ENCODE results near the gene MAP2K6. TPM values are rescaled to one million over a fixed set of nuclear protein-coding genes. Genes with fewer than 3 reads are reported as not detected.

The MAP2K6 gene
- total and polyA plus RNA-seq, 7 experiments from 2014 or later: 7.6 to 21.4 (median 18.3) TPM

DNA sequence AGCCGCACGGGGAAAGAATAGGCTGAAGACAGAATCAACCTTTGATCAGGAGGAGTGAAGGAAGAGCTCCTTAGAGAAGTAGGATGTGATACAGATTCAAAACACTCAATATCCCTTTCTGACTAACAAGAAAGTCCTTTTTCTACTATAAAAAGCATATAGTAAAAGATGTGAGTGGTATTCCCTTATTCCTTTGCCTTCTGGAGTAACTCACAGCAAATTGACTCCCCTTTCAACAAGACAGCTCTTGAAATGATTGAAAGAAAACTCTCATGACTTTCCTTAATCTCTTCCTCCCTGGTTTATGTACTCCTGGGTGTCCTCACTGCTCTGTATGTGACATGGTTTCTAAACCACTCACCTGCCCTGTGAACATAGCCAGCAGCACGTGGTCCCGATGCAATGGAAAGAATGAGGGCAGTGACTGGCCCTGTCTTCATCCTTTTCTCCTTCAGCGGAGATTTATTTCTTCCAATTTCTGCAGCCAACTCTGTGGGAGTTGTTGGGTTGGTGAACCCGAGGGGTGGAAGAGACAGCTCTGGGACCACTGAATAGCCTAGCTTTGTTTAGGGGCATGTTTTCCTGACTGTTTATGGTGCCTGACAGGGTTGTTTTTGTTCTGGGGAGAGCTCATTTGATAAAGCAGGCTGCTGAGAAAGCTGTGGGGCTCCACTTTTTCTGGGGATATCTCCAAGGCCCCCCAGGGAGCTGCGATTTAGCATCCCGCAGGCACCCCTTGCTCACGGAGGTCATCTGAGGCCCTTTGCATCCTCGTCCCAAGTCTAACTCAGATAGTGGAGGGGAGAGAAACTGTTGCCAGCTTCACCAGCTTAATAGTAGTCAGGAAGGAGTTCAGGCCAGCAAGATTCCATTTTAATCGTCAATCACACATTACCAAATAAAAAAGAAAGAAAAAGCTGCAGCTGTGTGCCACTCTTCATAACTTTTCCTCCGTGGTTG, 46.7 kb downstream of the MAP2K6 start:
- H3K9me3 Mint-ChIP-seq: no peaks in the 10 kb centered on the region
- H3K36me3 ChIP-seq (ENCODE audit: control insufficient read depth in 2 of 3, insufficient read depth in 3 of 3, low read length in 3 of 3): no peaks in the 10 kb centered on the region
- peaks cover 0 to 27% (median 12%) of the 10 kb centered on the region in 5 donors for H3K36me3 Mint-ChIP-seq
- no peaks in the 10 kb centered on the region for H3K27me3 Mint-ChIP-seq
- no peak overlapping the region for H3K4me3 ChIP-seq (ENCODE audit: low read length)
- ATAC-seq (no peak), DNase-seq (no peak)
- H3K9me3 ChIP-seq (ENCODE audit: control insufficient read depth in 2 of 3, low read length in 3 of 3): no peaks in the 10 kb centered on the region
- peak overlapping the region in 1 of 9 donors; percentile 30 for H3K27ac Mint-ChIP-seq
- no peak overlapping the region for H3K27ac ChIP-seq (ENCODE audit: low read depth, low read length)
- peaks cover 5 to 49% (median 31%) of the 10 kb centered on the region in 7 donors for H3K4me1 Mint-ChIP-seq
- H3K4me3 Mint-ChIP-seq: no peak overlapping the region
- no peaks in the 10 kb centered on the region for H3K4me1 ChIP-seq (ENCODE audit: control insufficient read depth in 2 of 2, insufficient read depth in 2 of 2, low read length in 2 of 2)
- ChIA-PET CTCF (interaction anchor here (0.7 kb wide), 1 partner anchor 794 kb away, joined by 3 read pairs; no protein-coding TSS in a partner anchor), POLR2A (interaction anchor here (0.5 to 0.6 kb wide), 2 partner anchors 27 to 936 kb away, joined by 3 read pairs; no protein-coding TSS in a partner anchor)
- intact Hi-C loops (cut with micrococcal nuclease): no loop called here
- no peaks in the 10 kb centered on the region for H3K27me3 ChIP-seq (ENCODE audit: control insufficient read depth in 2 of 2, insufficient read depth in 2 of 2, low read length in 2 of 2)

DNA sequence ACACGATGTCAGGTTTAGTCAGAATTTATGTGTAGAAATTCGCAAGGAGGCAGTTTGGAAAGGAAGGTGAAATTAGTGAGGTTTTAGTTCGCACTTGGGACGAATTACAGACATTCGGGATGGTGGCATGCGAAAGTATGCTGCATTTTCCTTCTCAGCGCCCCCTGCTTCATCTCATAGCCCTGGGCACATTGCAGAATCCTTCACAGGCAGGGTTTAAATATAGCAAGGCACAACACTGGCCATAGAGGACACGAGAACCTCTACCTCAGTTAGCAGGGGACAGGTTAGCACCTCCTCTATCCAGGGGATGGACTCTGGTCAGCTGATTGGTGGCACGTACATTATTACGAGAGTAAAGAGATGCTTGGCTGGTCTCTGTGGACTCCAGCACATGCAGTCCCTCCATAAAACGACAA, 47.5 kb downstream of the MAP2K6 start:
- H3K9me3 Mint-ChIP-seq: no peaks in the 10 kb centered on the region
- DNase-seq (no peak), ATAC-seq (no peak)
- no peaks in the 10 kb centered on the region for H3K27me3 Mint-ChIP-seq
- H3K4me3 Mint-ChIP-seq: no peak overlapping the region
- Histone ChIP-seq H3K4me3 (ENCODE audit: low read length) (no peak overlapping the region), H3K27ac (ENCODE audit: low read depth, low read length) (no peak overlapping the region), H3K36me3 (ENCODE audit: control insufficient read depth in 2 of 3, insufficient read depth in 3 of 3, low read length in 3 of 3) (no peaks in the 10 kb centered on the region), H3K27me3 (ENCODE audit: control insufficient read depth in 2 of 2, insufficient read depth in 2 of 2, low read length in 2 of 2) (no peaks in the 10 kb centered on the region), H3K4me1 (ENCODE audit: control insufficient read depth in 2 of 2, insufficient read depth in 2 of 2, low read length in 2 of 2) (no peaks in the 10 kb centered on the region), H3K9me3 (ENCODE audit: control insufficient read depth in 2 of 3, low read length in 3 of 3) (no peaks in the 10 kb centered on the region)
- intact Hi-C loops (cut with micrococcal nuclease): no loop called here
- peaks cover 0 to 27% (median 11%) of the 10 kb centered on the region in 5 donors for H3K36me3 Mint-ChIP-seq
- no peak overlapping the region for H3K27ac Mint-ChIP-seq
- peaks cover 5 to 51% (median 30%) of the 10 kb centered on the region in 7 donors for H3K4me1 Mint-ChIP-seq
- CTCF ChIA-PET: no interaction called here
- POLR2A ChIA-PET: interaction anchor here (0.6 kb wide), 1 partner anchor 26 kb away, joined by 3 read pairs; no protein-coding TSS in a partner anchor

- Mint-ChIP-seq H3K27ac (no peak overlapping the region), H3K9me3 (no peaks in the 10 kb centered on the region), H3K4me1 (peaks cover 1 to 45% (median 27%) of the 10 kb centered on the region in 7 donors), H3K27me3 (no peaks in the 10 kb centered on the region), H3K36me3 (peaks cover 0 to 31% (median 9%) of the 10 kb centered on the region in 5 donors), H3K4me3 (no peak overlapping the region)
- no peaks in the 10 kb centered on the region for H3K36me3 ChIP-seq (ENCODE audit: control insufficient read depth in 2 of 3, insufficient read depth in 3 of 3, low read length in 3 of 3)
- no peaks in the 10 kb centered on the region for H3K27me3 ChIP-seq (ENCODE audit: control insufficient read depth in 2 of 2, insufficient read depth in 2 of 2, low read length in 2 of 2)
- ChIA-PET POLR2A (no interaction called here), CTCF (no interaction called here)
- no peaks in the 10 kb centered on the region for H3K9me3 ChIP-seq (ENCODE audit: control insufficient read depth in 2 of 3, low read length in 3 of 3)
- intact Hi-C loops (cut with micrococcal nuclease): no loop called here
- H3K4me1 ChIP-seq (ENCODE audit: control insufficient read depth in 2 of 2, insufficient read depth in 2 of 2, low read length in 2 of 2): no peaks in the 10 kb centered on the region
- H3K27ac ChIP-seq (ENCODE audit: low read depth, low read length): no peak overlapping the region
- ATAC-seq (no peak), DNase-seq (no peak)
- H3K4me3 ChIP-seq (ENCODE audit: low read length): no peak overlapping the region
These were observed 48.4 kb downstream of the MAP2K6 start for GRCh38 chr17:69462882-69463281.

DNA sequence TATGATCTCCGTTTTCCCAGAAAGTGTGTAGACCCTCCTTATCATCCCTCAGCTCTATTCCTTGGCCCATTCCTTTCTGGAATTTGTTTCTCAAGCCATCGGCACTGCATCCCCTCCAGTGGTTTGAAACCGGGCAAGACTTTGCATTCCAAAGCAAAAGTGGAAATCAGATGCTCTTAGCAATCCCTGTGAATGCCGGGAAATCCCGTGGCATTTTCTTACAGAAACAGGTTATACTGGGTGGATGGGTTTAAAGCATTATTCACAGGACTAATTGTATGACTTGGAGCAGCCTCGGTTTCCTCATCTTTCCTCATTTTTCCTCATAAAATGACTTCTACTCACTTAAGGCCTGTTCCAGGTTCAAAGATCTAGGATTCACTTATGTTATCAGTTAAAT, 52.0 kb downstream of the MAP2K6 start:
- Mint-ChIP-seq H3K27ac (no peak overlapping the region), H3K4me3 (no peak overlapping the region), H3K27me3 (no peaks in the 10 kb centered on the region), H3K36me3 (peaks cover 0 to 53% (median 34%) of the 10 kb centered on the region in 5 donors), H3K9me3 (peaks cover 0 to 1% (median 0%) of the 10 kb centered on the region in 11 donors), H3K4me1 (peaks cover 3 to 54% (median 19%) of the 10 kb centered on the region in 7 donors)
- POLR2A ChIA-PET: no interaction called here
- no peak for ATAC-seq
- Histone ChIP-seq H3K4me3 (ENCODE audit: low read length) (no peak overlapping the region), H3K4me1 (ENCODE audit: control insufficient read depth in 2 of 2, insufficient read depth in 2 of 2, low read length in 2 of 2) (no peaks in the 10 kb centered on the region), H3K36me3 (ENCODE audit: control insufficient read depth in 2 of 3, insufficient read depth in 3 of 3, low read length in 3 of 3) (peaks cover 0 to 6% (median 0%) of the 10 kb centered on the region in 3 experiments), H3K27me3 (ENCODE audit: control insufficient read depth in 2 of 2, insufficient read depth in 2 of 2, low read length in 2 of 2) (no peaks in the 10 kb centered on the region), H3K9me3 (ENCODE audit: control insufficient read depth in 2 of 3, low read length in 3 of 3) (no peaks in the 10 kb centered on the region), H3K27ac (ENCODE audit: low read depth, low read length) (no peak overlapping the region)
- CTCF ChIA-PET: no interaction called here
- no peak for DNase-seq
- intact Hi-C loops (cut with micrococcal nuclease): no loop called here

DNA sequence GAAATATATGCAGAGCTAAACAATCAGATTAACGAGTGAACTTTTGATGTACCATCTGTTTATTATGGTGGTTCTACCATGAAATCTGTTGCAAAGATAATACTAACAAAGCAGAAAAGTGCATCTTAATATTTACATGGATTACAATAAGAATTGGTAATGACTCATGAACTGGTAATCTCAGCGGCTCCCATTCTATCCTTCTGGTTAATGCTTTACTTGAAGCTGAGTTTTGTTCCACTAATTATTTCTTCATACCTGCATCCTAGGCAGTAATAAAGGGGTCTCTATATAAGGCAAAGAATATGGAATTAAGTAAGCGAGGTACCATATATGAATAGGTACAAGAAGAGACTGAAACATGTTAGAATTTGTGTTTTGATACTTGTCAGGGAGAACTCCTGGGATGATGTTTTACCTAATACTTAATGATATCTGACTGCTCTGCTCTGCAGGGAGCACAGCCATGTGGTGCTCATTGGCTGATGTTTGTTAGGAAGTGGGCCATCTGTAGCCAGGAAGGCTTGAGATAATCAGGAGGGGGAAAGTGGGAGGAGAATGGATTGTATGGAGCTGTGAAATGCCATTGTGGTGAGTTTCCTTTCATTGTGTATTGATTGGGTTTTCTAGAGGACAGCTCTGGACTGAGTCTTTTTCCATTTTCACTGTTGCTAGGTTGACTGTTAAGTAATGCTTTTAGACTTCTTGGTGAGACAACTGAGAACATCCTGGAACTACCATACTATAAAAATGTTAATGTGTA, 52.6 kb downstream of the MAP2K6 start:
- intact Hi-C loops (cut with micrococcal nuclease): no loop called here
- Histone ChIP-seq H3K4me1 (ENCODE audit: control insufficient read depth in 2 of 2, insufficient read depth in 2 of 2, low read length in 2 of 2) (no peaks in the 10 kb centered on the region), H3K27me3 (ENCODE audit: control insufficient read depth in 2 of 2, insufficient read depth in 2 of 2, low read length in 2 of 2) (no peaks in the 10 kb centered on the region), H3K4me3 (ENCODE audit: low read length) (no peak overlapping the region), H3K27ac (ENCODE audit: low read depth, low read length) (no peak overlapping the region), H3K9me3 (ENCODE audit: control insufficient read depth in 2 of 3, low read length in 3 of 3) (no peaks in the 10 kb centered on the region), H3K36me3 (ENCODE audit: control insufficient read depth in 2 of 3, insufficient read depth in 3 of 3, low read length in 3 of 3) (peaks cover 0 to 6% (median 0%) of the 10 kb centered on the region in 3 experiments)
- Mint-ChIP-seq H3K27me3 (no peaks in the 10 kb centered on the region), H3K4me3 (no peak overlapping the region), H3K9me3 (peaks cover 0 to 1% (median 0%) of the 10 kb centered on the region in 11 donors), H3K27ac (no peak overlapping the region), H3K4me1 (peaks cover 3 to 51% (median 19%) of the 10 kb centered on the region in 7 donors), H3K36me3 (peaks cover 0 to 56% (median 38%) of the 10 kb centered on the region in 5 donors)
- no peak for ATAC-seq
- POLR2A ChIA-PET: no interaction called here
- CTCF ChIA-PET: no interaction called here
- DNase-seq: no peak

- peaks cover 3 to 46% (median 17%) of the 10 kb centered on the region in 7 donors for H3K4me1 Mint-ChIP-seq
- DNase-seq: no peak
- ChIA-PET CTCF (no interaction called here), POLR2A (no interaction called here)
- intact Hi-C loops (cut with micrococcal nuclease): no loop called here
- Histone ChIP-seq H3K27me3 (ENCODE audit: control insufficient read depth in 2 of 2, insufficient read depth in 2 of 2, low read length in 2 of 2) (no peaks in the 10 kb centered on the region), H3K4me1 (ENCODE audit: control insufficient read depth in 2 of 2, insufficient read depth in 2 of 2, low read length in 2 of 2) (no peaks in the 10 kb centered on the region), H3K27ac (ENCODE audit: low read depth, low read length) (no peak overlapping the region), H3K4me3 (ENCODE audit: low read length) (no peak overlapping the region), H3K9me3 (ENCODE audit: control insufficient read depth in 2 of 3, low read length in 3 of 3) (no peaks in the 10 kb centered on the region), H3K36me3 (ENCODE audit: control insufficient read depth in 2 of 3, insufficient read depth in 3 of 3, low read length in 3 of 3) (peaks cover 0 to 6% (median 0%) of the 10 kb centered on the region in 3 experiments)
- peaks cover 0 to 53% (median 38%) of the 10 kb centered on the region in 5 donors for H3K36me3 Mint-ChIP-seq
- H3K27ac Mint-ChIP-seq: no peak overlapping the region
- no peak for ATAC-seq
- H3K27me3 Mint-ChIP-seq: no peaks in the 10 kb centered on the region
- H3K9me3 Mint-ChIP-seq: peaks cover 0 to 1% (median 0%) of the 10 kb centered on the region in 11 donors
- H3K4me3 Mint-ChIP-seq: no peak overlapping the region
These were observed 53.7 kb downstream of the MAP2K6 start for GRCh38 chr17:69468207-69468606.

Measured in naive thymus-derived CD4-positive, alpha-beta T cell (primary cell).